ENCODE data around the gene SRGAP3.
A peak's percentile ranks its signal among the peaks of the same experiment; 100 is the strongest.

SRGAP3 gene

GRCh38 chr3:9079676-9080075 lies 169.8 kb downstream of the SRGAP3 start:
- TF ChIP-seq, protein P1, sequence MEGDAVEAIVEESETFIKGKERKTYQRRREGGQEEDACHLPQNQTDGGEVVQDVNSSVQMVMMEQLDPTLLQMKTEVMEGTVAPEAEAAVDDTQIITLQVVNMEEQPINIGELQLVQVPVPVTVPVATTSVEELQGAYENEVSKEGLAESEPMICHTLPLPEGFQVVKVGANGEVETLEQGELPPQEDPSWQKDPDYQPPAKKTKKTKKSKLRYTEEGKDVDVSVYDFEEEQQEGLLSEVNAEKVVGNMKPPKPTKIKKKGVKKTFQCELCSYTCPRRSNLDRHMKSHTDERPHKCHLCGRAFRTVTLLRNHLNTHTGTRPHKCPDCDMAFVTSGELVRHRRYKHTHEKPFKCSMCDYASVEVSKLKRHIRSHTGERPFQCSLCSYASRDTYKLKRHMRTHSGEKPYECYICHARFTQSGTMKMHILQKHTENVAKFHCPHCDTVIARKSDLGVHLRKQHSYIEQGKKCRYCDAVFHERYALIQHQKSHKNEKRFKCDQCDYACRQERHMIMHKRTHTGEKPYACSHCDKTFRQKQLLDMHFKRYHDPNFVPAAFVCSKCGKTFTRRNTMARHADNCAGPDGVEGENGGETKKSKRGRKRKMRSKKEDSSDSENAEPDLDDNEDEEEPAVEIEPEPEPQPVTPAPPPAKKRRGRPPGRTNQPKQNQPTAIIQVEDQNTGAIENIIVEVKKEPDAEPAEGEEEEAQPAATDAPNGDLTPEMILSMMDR (IDR thresholded peaks at IDR 0.05; ENCODE audit: control insufficient read depth, insufficient read depth, low read depth, low read length, missing control alignments) = no peak
- no peak overlapping the region for H3K4me3 ChIP-seq (ENCODE audit: control insufficient read depth, low read depth, low read length)
- no peak for DNase-seq (ENCODE audit: low read depth)

DNA sequence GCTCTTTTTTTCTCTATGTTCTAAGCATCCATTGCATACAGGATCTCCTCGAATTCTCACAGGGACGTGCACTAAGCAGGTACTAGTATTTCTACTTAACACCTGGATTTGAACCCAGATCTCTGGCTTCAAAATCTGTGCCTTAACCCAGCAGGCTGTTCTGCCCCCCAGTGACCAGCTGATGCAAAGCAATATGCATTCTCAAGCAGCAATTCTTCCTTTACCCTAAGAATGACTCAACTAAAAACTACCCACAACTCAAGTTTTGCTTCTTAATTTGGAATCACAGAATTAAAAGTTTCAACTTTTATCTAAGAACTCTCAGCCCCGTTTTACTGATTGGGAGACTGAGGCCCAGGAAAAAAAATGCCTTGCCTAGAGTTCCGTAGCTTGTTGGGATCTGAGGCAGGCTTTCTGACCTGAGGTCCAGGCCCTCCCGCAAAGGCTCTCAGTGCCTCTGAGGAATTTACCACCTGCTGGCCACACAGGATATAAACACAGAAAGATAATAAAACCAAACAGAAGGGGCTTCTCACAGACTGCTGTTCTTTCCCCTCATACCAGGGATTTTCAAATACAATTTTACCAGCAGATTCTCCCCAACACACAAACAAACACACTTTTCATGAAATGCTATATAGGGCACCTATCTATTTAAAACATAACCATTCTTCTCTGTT lies 170.7 kb downstream of the SRGAP3 start:
- H3K4me3 ChIP-seq (ENCODE audit: control insufficient read depth, low read depth, low read length) = no peak overlapping the region
- TF ChIP-seq, protein P1 (IDR thresholded peaks at IDR 0.05; ENCODE audit: control insufficient read depth, insufficient read depth, low read depth, low read length, missing control alignments) = no peak
- no peak for DNase-seq (ENCODE audit: low read depth)

GRCh38 chr3:9077029-9077428 lies 172.4 kb downstream of the SRGAP3 start:
- no peak overlapping the region for H3K4me3 ChIP-seq (ENCODE audit: control insufficient read depth, low read depth, low read length)
- no peak for DNase-seq (ENCODE audit: low read depth)
- TF ChIP-seq, protein P1 (IDR thresholded peaks at IDR 0.05; ENCODE audit: control insufficient read depth, insufficient read depth, low read depth, low read length, missing control alignments) = no peak

GRCh38 chr3:9075762-9076161 lies 173.7 kb downstream of the SRGAP3 start:
- TF ChIP-seq, protein P1 (IDR thresholded peaks at IDR 0.05; ENCODE audit: control insufficient read depth, insufficient read depth, low read depth, low read length, missing control alignments) = no peak
- H3K4me3 ChIP-seq (ENCODE audit: control insufficient read depth, low read depth, low read length) = no peak overlapping the region
- DNase-seq (ENCODE audit: low read depth) = no peak

- peak; percentile 14 for DNase-seq (ENCODE audit: low read depth)
These were observed 175.4 kb downstream of the SRGAP3 start for GRCh38 chr3:9074079-9074478.

DNA sequence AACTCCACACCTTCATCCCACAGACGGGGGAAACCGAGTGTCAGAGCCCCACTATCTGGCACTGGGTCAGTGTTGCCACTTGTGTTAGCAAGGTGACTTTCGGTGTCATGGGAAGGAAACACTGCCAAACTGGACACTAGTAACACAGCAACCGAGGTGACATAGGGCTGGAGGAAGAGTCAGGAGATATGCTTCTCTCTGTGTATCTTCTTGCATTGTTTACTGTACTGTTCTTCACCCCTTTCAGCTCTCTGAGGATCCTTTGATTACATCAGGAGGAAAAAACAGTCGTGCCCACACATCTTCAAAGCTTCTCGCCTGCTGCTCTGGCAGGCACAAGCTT lies 176.8 kb downstream of the SRGAP3 start:
- H3K4me3 ChIP-seq (ENCODE audit: control insufficient read depth, low read depth, low read length) = no peak overlapping the region
- TF ChIP-seq, protein P1 (IDR thresholded peaks at IDR 0.05; ENCODE audit: control insufficient read depth, insufficient read depth, low read depth, low read length, missing control alignments) = no peak
- DNase-seq (ENCODE audit: low read depth) = no peak

More at GRCh38 chr3:9074079-9074478, 175.4 kb downstream of the SRGAP3 start:
- TF ChIP-seq, protein P1 (IDR thresholded peaks at IDR 0.05; ENCODE audit: control insufficient read depth, insufficient read depth, low read depth, low read length, missing control alignments) = no peak
- no peak overlapping the region for H3K4me3 ChIP-seq (ENCODE audit: control insufficient read depth, low read depth, low read length)
